ENCODE measurements around the gene TBL1Y.

TBL1Y gene

GRCh38 chrY:7092836-7093235 is 182.3 kb downstream of the TBL1Y start:
- no peak for DNase-seq

DNA sequence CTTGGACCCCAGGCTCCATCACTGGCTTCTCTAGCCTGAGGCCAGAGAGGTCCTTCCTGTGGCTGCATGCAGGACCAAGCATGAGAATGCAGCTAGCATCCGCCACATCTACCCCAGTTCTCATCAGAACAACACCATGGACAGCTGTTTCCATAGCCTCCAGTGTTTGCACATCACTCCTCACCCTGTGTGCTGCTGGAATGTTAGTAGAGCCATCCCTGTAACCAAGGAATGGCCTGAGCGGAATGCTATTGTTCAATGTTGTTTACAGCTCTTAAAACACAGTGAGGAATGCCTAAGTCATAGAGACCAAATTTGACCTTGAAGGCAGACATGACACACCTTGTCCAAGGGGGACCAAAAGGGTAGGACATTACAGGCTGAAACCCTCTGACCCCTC is 183.9 kb downstream of the TBL1Y start:
- no peak for DNase-seq

GRCh38 chrY:7097021-7097420 is 186.5 kb downstream of the TBL1Y start:
- DNase-seq = no peak

DNA sequence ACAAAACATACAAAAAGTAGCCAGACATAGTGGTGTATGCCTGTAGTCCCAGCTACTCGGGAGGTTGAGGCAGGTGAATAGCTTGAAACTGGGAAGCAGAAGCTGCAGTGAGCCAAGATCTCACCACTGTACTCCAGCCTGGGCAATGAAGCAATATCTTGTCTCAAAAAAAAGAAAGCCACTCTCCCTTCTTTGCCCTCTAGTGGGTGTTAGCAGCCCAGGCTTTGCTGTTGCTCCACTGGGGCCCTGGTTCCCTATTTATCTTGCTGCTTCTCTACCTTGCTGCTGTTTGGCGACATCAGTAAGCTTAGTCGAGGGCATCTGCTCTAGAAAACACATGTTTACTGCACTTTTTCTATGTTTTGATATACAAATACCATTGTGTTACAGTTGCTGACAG is 189.2 kb downstream of the TBL1Y start:
- no peak for DNase-seq

DNA sequence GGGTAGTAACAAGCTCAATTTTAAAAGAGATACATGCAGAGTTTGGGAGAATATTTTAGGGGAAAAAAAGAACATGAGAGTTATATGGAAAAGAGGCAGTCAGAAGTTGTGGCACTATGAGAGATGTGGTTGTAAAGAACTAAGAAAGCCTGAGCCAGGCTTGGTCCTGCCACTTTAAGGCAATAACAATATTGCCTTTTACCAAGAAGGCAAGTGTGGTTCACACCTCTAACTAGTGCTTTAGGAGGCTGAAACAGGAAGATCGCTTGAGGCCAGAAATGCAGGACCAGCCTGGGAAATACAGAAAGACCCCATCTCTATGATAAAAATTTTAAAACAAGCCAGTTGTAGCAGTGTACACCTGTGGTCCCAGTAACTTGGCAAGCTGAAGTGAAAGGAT is 192.2 kb downstream of the TBL1Y start:
- no peak for DNase-seq

GRCh38 chrY:7107179-7107578 is 196.7 kb downstream of the TBL1Y start:
- DNase-seq = no peak

DNA sequence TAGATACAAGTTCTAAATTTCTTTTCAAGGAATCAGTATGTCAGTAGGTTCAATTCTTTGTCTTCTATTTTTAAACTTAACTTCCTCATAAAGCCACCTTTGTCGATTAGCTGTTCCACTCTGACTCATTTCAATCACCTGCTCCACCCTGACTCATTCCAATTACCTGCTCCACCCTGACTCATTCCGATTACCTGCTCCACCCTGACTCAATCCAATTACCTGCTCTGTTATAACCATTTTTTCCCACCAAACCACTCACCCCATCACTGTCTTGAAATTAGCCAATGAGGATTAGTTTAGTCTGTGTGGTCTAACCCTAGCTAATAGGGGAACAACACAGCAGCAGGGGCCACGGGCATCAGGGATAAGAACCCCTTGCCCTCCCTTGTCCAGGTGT is 199.6 kb downstream of the TBL1Y start:
- DNase-seq = no peak

DNA sequence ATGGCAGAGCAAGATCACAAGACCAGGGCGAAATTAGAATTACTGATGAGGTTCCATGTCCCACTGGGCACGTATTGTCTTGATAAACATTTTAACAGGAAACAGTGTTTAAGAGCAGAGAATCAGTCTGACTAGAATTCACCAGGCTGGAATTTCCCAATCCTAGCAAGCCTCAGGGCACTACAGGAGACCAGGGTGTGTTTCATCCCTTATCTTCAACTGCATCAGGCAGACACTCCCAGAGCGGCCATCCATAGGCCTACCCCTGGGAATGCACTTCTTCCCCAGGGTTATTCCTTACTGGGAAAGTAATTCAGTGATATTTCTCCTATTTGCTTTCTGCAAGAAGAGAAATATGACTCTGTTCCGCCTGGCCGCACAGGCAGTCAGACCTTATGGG is 205.4 kb downstream of the TBL1Y start:
- no peak for DNase-seq

- no peak for DNase-seq
These were observed 211.7 kb downstream of the TBL1Y start for GRCh38 chrY:7122202-7122601.

DNA sequence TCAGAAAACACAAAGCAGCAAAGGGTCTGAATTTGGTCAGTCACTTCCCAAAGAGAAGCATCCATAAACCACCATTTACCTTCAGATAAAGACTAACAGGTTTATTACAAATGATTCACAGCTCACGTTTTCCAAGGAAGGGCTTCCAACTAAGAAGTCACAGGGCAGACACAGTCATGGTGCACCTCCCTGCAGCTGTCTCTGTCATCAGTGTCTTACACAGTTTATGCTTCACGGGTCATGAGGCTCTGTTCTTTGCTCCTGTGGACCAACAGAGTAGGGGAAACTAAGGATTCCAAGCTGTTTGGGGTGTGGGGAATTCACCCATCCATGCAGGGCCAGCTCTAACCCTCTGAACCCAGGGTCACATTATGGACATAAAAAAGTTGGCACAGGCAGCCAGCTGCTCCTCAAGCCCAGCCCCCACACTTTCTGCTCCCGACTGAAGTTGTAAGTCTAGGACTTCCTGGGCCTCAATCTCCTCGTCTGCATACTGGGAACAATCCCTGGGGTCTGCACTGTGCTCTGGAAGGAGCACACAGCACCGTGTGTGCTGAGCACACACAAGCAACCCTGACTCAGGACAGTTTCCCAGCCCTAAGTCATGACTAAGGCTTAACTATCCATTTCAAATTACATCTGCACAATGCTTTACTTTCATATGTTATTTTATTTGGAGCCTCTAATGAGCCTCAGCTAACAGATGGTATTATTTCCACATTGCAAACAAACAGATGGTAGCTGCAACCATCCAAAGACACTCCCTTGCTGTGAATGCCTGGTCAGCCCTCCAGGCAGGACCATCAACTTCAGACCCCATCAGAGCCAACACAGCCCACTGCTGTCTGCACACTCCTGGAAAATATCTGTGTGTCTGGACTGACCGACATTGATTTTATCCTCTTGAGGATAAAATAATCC is 214.9 kb downstream of the TBL1Y start:
- DNase-seq = no peak

- no peak for DNase-seq
These were observed 217.7 kb downstream of the TBL1Y start for GRCh38 chrY:7128211-7128610.

Data from activated CD4-positive, alpha-beta T cell treated with anti-CD3 and anti-CD28 coated beads for 48 hours (primary cell).